Left ventricle myocardium inferior (tissue), 1 donor: Measurements from ENCODE around the gene KCTD5. TPM values are rescaled to one million over a fixed set of nuclear protein-coding genes. Genes with fewer than 3 reads are reported as not detected.

Experiments
- DNase-seq: peaks from one replicate; pipeline ENCODE4 v3.0.0-alpha.2; 2020
- H3K27ac ChIP-seq: fragments of 200-600 bp; replicated peaks from 2 replicates; pipeline ENCODE4 v1.8.0; 2021
- H3K27me3 ChIP-seq: fragments of 200-600 bp; 2 replicates; pipeline ENCODE4 v1.8.0; 2021; ENCODE audit warnings: low read depth
- H3K36me3 ChIP-seq: fragments of 200-600 bp; 2 replicates; pipeline ENCODE4 v1.8.0; 2021
- H3K4me1 ChIP-seq: fragments of 200-600 bp; 2 replicates; pipeline ENCODE4 v1.8.0; 2021
- H3K4me3 ChIP-seq: fragments of 200-600 bp; 2 replicates; pipeline ENCODE4 v1.8.0; 2021; ENCODE audit warnings: mild to moderate bottlenecking, moderate library complexity
- H3K9me3 ChIP-seq: fragments of 200-600 bp; replicated peaks from 2 replicates; pipeline ENCODE4 v1.8.0; 2021
- intact Hi-C: fragments of 100-400 bp; cut with micrococcal nuclease; formaldehyde crosslinking; loops from one replicate; pipeline ENCODE4 v1.11.0; 2022
- total RNA-seq: library from RNA; stranded (reverse); fragmentation: NEBNext Ultra II Directional; extraction: Animal tissue kit (Norgen Biotek cat#: 25700); gene quantifications from one replicate; pipeline ENCODE4 v1.2.1, GENCODE V29; 2021
- TF ChIP-seq, protein P1 (sequence below): fragments of 200-600 bp; IDR thresholded peaks from 2 replicates; pipeline ENCODE4 v1.8.0; 2021; ENCODE audit warnings: antibody characterized with exemption, mild to moderate bottlenecking, borderline replicate concordance
- donor health status: DM: no; HTN: yes; CAD: no; lungs with severe emphysema.

KCTD5 gene
- total RNA-seq, 1 donor from 2014 or later, result 10.2 TPM

DNA sequence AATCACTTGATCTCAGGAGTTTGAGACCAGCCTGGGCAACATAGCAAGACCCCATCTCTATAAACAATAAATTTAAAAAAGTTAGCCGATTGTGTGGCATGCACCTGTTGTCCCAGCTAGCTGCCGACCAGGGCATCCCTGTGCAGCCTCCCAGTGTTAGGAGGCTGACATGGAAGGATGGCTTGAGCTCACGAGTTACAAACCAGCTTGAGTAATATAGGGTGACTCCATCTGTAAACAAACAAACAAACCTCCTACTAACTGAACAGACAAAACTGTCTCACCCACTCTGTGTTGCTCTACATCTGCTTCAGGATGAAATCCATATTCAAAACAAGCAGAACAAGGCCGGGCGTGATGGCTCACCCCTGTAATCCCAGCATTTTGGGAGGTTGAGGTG, 44.6 kb downstream of the KCTD5 start:
- no peaks in the 10 kb centered on the region for H3K36me3 ChIP-seq
- no peak overlapping the region for H3K4me3 ChIP-seq
- TF ChIP-seq, protein P1, sequence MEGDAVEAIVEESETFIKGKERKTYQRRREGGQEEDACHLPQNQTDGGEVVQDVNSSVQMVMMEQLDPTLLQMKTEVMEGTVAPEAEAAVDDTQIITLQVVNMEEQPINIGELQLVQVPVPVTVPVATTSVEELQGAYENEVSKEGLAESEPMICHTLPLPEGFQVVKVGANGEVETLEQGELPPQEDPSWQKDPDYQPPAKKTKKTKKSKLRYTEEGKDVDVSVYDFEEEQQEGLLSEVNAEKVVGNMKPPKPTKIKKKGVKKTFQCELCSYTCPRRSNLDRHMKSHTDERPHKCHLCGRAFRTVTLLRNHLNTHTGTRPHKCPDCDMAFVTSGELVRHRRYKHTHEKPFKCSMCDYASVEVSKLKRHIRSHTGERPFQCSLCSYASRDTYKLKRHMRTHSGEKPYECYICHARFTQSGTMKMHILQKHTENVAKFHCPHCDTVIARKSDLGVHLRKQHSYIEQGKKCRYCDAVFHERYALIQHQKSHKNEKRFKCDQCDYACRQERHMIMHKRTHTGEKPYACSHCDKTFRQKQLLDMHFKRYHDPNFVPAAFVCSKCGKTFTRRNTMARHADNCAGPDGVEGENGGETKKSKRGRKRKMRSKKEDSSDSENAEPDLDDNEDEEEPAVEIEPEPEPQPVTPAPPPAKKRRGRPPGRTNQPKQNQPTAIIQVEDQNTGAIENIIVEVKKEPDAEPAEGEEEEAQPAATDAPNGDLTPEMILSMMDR, result no peak
- no peaks in the 10 kb centered on the region for H3K4me1 ChIP-seq
- H3K27me3 ChIP-seq, result peaks cover 15% of the 10 kb centered on the region
- DNase-seq, result no peak
- H3K27ac ChIP-seq, result no peak overlapping the region
- intact Hi-C loops, result no loop called here
- no peaks in the 10 kb centered on the region for H3K9me3 ChIP-seq

GRCh38 chr16:2728034-2728433, 45.7 kb downstream of the KCTD5 start:
- H3K27ac ChIP-seq, result no peak overlapping the region
- H3K4me1 ChIP-seq, result no peaks in the 10 kb centered on the region
- TF ChIP-seq, protein P1, result no peak
- H3K27me3 ChIP-seq, result peaks cover 15% of the 10 kb centered on the region
- H3K4me3 ChIP-seq, result no peak overlapping the region
- H3K9me3 ChIP-seq, result no peaks in the 10 kb centered on the region
- no peaks in the 10 kb centered on the region for H3K36me3 ChIP-seq
- DNase-seq, result no peak
- intact Hi-C loops, result no loop called here

GRCh38 chr16:2734844-2735515, 52.7 kb downstream of the KCTD5 start:
- intact Hi-C loops, result no loop called here
- H3K27me3 ChIP-seq, result peaks cover 49% of the 10 kb centered on the region

DNA sequence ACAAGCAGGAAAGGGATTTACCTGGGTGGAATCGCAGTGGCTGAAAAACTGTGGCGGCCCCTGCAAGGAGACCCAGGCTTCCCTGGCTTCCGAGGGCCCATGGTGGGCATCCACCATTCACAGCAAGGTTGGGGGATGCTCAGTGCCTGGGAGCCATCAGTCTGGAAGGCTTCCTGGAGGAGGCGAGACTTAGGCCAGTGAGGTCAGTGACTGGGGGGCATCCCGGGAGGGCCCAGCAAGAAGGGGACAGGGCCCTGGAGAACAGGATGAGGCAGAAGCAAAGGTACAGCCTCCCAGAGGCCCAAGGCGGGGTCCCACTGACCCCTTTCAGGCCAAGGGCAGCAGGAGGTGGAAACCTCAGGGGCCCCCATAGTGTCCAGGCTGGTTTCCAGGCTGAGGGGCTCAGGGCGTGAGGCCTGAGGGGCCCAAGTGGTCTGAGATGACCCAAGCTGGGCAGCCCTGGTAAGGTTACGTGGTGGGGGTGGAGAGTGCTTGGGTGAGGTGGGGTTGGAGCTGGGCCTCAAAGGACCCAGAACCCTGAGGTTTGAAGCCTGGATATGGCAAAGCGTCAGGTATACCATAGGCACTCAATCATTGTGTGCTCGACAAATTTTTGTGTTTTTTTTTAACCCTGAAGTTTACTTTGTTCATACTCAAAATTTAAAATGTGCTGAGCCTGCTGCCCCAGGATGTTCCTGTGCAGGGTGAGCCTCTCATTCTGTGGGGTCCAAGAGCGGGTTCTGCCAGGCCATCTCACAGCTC, 54.3 kb downstream of the KCTD5 start:
- Histone ChIP-seq H3K27me3 (peaks cover 61% of the 10 kb centered on the region), H3K9me3 (no peaks in the 10 kb centered on the region), H3K27ac (no peak overlapping the region), H3K36me3 (no peaks in the 10 kb centered on the region), H3K4me3 (no peak overlapping the region), H3K4me1 (no peaks in the 10 kb centered on the region)
- TF ChIP-seq, protein P1, result no peak
- intact Hi-C loops, result no loop called here
- no peak for DNase-seq

More at GRCh38 chr16:2734844-2735515, 52.7 kb downstream of the KCTD5 start:
- Histone ChIP-seq H3K4me3 (no peak overlapping the region), H3K27ac (no peak overlapping the region), H3K36me3 (no peaks in the 10 kb centered on the region), H3K4me1 (no peaks in the 10 kb centered on the region), H3K9me3 (no peaks in the 10 kb centered on the region)
- TF ChIP-seq, protein P1, result no peak
- no peak for DNase-seq

- DNase-seq, result no peak
- TF ChIP-seq, protein P1, result no peak
- H3K27ac ChIP-seq, result no peak overlapping the region
- no peak overlapping the region for H3K4me3 ChIP-seq
- no peaks in the 10 kb centered on the region for H3K36me3 ChIP-seq
- H3K4me1 ChIP-seq, result no peaks in the 10 kb centered on the region
- no peaks in the 10 kb centered on the region for H3K9me3 ChIP-seq
- H3K27me3 ChIP-seq, result peaks cover 61% of the 10 kb centered on the region
- intact Hi-C loops, result no loop called here
Observed at GRCh38 chr16:2737238-2737605, 54.9 kb downstream of the KCTD5 start.
